Neural progenitor cell (in vitro differentiated cells): ENCODE results near the gene TSPAN18. TPM values are rescaled to one million over a fixed set of nuclear protein-coding genes. Genes with fewer than 3 reads are reported as not detected.

Experiments
- DNase-seq: peaks from one replicate; pipeline ENCODE4 v3.0.0-alpha.2; 2016; ENCODE audit warnings: low spot score
- H2AFZ ChIP-seq: fragments of 200-600 bp; sonication (generic); replicated peaks from 2 replicates; pipeline ENCODE4 v1.6.1; 2016; ENCODE audit warnings: antibody characterized with exemption
- H3F3A ChIP-seq: fragments of 200-600 bp; sonication (generic); 2 replicates; pipeline ENCODE4 v1.6.1; 2016; ENCODE audit warnings: antibody characterized with exemption, low read depth
- H3K27ac ChIP-seq: fragments of 200-600 bp; sonication (generic); 2 replicates; pipeline ENCODE4 v1.5.1; 2016; ENCODE audit warnings: mild to moderate bottlenecking
- H3K27me3 ChIP-seq: fragments of 200-600 bp; sonication (generic); 2 replicates; pipeline ENCODE4 v1.6.1; 2016; ENCODE audit warnings: mild to moderate bottlenecking, moderate library complexity
- H3K36me3 ChIP-seq: fragments of 200-600 bp; sonication (generic); 2 replicates; pipeline ENCODE4 v1.5.1; 2016
- H3K4me1 ChIP-seq: fragments of 200-600 bp; sonication (generic); 2 replicates; pipeline ENCODE4 v1.6.1; 2016; ENCODE audit warnings: mixed run types
- H3K4me2 ChIP-seq: fragments of 200-600 bp; sonication (generic); 2 replicates; pipeline ENCODE4 v1.6.1; 2016
- H3K4me3 ChIP-seq: fragments of 200-600 bp; sonication (generic); 2 replicates; pipeline ENCODE4 v1.5.1; 2016
- H3K79me2 ChIP-seq: fragments of 200-600 bp; sonication (generic); 2 replicates; pipeline ENCODE4 v1.6.1; 2016; ENCODE audit warnings: low read depth
- H3K9ac ChIP-seq: fragments of 200-600 bp; sonication (generic); 2 replicates; pipeline ENCODE4 v1.6.1; 2016
- H3K9me3 ChIP-seq: fragments of 200-600 bp; sonication (generic); 2 replicates; pipeline ENCODE4 v1.5.1; 2016; ENCODE audit warnings: low read depth
- H4K20me1 ChIP-seq: fragments of 200-600 bp; sonication (generic); 2 replicates; pipeline ENCODE4 v1.6.1; 2016; ENCODE audit warnings: low read depth
- H3K27ac Mint-ChIP-seq: 3 replicates; pipeline ENCODE4 v1.8.0; 2021; ENCODE audit warnings: mixed read lengths
- H3K27me3 Mint-ChIP-seq: 2 replicates; pipeline ENCODE4 v1.8.0; 2022; ENCODE audit warnings: low read depth, mild to moderate bottlenecking, inconsistent platforms, moderate library complexity, mixed read lengths; ENCODE audit not compliant: insufficient read depth
- H3K36me3 Mint-ChIP-seq: 3 replicates; pipeline ENCODE4 v1.8.0; 2021; ENCODE audit warnings: mixed read lengths
- H3K4me1 Mint-ChIP-seq: 3 replicates; pipeline ENCODE4 v1.8.0; 2021; ENCODE audit warnings: mixed read lengths
- H3K4me3 Mint-ChIP-seq: 3 replicates; pipeline ENCODE4 v1.8.0; 2021; ENCODE audit warnings: mild to moderate bottlenecking, moderate library complexity, mixed read lengths
- H3K9me3 Mint-ChIP-seq: 3 replicates; pipeline ENCODE4 v1.8.0; 2020; ENCODE audit warnings: mixed read lengths
- CTCF ChIP-seq: fragments of 200-600 bp; sonication (generic); IDR thresholded peaks from 2 replicates; pipeline ENCODE4 v1.5.1; 2017; ENCODE audit warnings: antibody characterized with exemption, mild to moderate bottlenecking
- EZH2 ChIP-seq: fragments of 200-600 bp; sonication (generic); IDR thresholded peaks from 2 replicates; pipeline ENCODE4 v1.6.1; 2017; ENCODE audit warnings: antibody characterized with exemption, mild to moderate bottlenecking, moderate library complexity
- EZH2phosphoT487 ChIP-seq: fragments of 200-600 bp; sonication (generic); IDR thresholded peaks from 2 replicates; pipeline ENCODE4 v1.6.1; 2017; ENCODE audit warnings: antibody characterized with exemption
- total RNA-seq: library from RNA; depleted of rRNA; stranded (reverse); fragments of >200 nt; gene quantifications from 2 replicates; pipeline ENCODE4 v1.2.3, GENCODE V29; 2015; ENCODE audit warnings: low replicate concordance

The TSPAN18 gene
- total RNA-seq, 1 donor from 2014 or later, result 16.5 TPM

- H3K27ac Mint-ChIP-seq, result peak overlapping the region; percentile 1
- Histone ChIP-seq H3K27me3 (peaks cover 5% of the 10 kb centered on the region), H3K27ac (peak overlapping the region; percentile 9), H3F3A (peaks cover 55% of the 10 kb centered on the region), H3K79me2 (peaks cover 49% of the 10 kb centered on the region), H3K4me2 (peak overlapping the region; percentile 92), H4K20me1 (peaks cover 44% of the 10 kb centered on the region), H3K36me3 (no peaks in the 10 kb centered on the region), H3K4me3 (peak overlapping the region; percentile 97), H2AFZ (no peak overlapping the region), H3K4me1 (peaks cover 66% of the 10 kb centered on the region), H3K9me3 (no peaks in the 10 kb centered on the region), H3K9ac (no peak overlapping the region)
- peaks cover 10% of the 10 kb centered on the region for H3K27me3 Mint-ChIP-seq
- peak overlapping the region; percentile 94 for H3K4me3 Mint-ChIP-seq
- H3K9me3 Mint-ChIP-seq, result no peaks in the 10 kb centered on the region
- TF ChIP-seq EZH2 (no peak), EZH2phosphoT487 (no peak), CTCF (no peak)
- peak; percentile 75 for DNase-seq
- H3K4me1 Mint-ChIP-seq, result peaks cover 70% of the 10 kb centered on the region
- H3K36me3 Mint-ChIP-seq, result peaks cover 18% of the 10 kb centered on the region
These were observed 1.7 kb downstream of the TSPAN18 start for GRCh38 chr11:44728491-44728910.

GRCh38 chr11:44729063-44729462, 2.3 kb downstream of the TSPAN18 start:
- TF ChIP-seq EZH2phosphoT487 (no peak), EZH2 (no peak), CTCF (no peak)
- H3K4me2 ChIP-seq, result peak overlapping the region; percentile 92
- peak overlapping the region; percentile 94 for H3K4me3 Mint-ChIP-seq

GRCh38 chr11:44729713-44730112, 3.0 kb downstream of the TSPAN18 start:
- H3K36me3 Mint-ChIP-seq, result peaks cover 18% of the 10 kb centered on the region
- H3K27me3 Mint-ChIP-seq, result peaks cover 10% of the 10 kb centered on the region
- H3F3A ChIP-seq, result peaks cover 50% of the 10 kb centered on the region
- H3K79me2 ChIP-seq, result peaks cover 61% of the 10 kb centered on the region
- H3K9me3 ChIP-seq, result no peaks in the 10 kb centered on the region
- no peak overlapping the region for H3K9ac ChIP-seq
- H3K4me3 ChIP-seq, result peak overlapping the region; percentile 97
- H3K4me1 Mint-ChIP-seq, result peaks cover 78% of the 10 kb centered on the region
- no peak overlapping the region for H3K27ac ChIP-seq
- no peak overlapping the region for H2AFZ ChIP-seq
- peak overlapping the region; percentile 94 for H3K4me3 Mint-ChIP-seq
- peaks cover 56% of the 10 kb centered on the region for H4K20me1 ChIP-seq
- H3K9me3 Mint-ChIP-seq, result no peaks in the 10 kb centered on the region
- no peak for DNase-seq
- no peaks in the 10 kb centered on the region for H3K36me3 ChIP-seq
- TF ChIP-seq EZH2phosphoT487, result no peak
- TF ChIP-seq CTCF, result no peak
- no peak for TF ChIP-seq EZH2
- H3K27me3 ChIP-seq, result no peaks in the 10 kb centered on the region
- peak overlapping the region; percentile 92 for H3K4me2 ChIP-seq
- peak overlapping the region; percentile 72 for H3K27ac Mint-ChIP-seq
- peaks cover 70% of the 10 kb centered on the region for H3K4me1 ChIP-seq

More at GRCh38 chr11:44729063-44729462, 2.3 kb downstream of the TSPAN18 start:
- peaks cover 49% of the 10 kb centered on the region for H4K20me1 ChIP-seq
- H3K4me1 ChIP-seq, result peaks cover 72% of the 10 kb centered on the region
- H3F3A ChIP-seq, result peaks cover 55% of the 10 kb centered on the region
- no peak overlapping the region for H3K9ac ChIP-seq
- H3K36me3 Mint-ChIP-seq, result peaks cover 18% of the 10 kb centered on the region
- H2AFZ ChIP-seq, result no peak overlapping the region
- H3K79me2 ChIP-seq, result peaks cover 54% of the 10 kb centered on the region
- H3K27me3 Mint-ChIP-seq, result peaks cover 10% of the 10 kb centered on the region
- H3K36me3 ChIP-seq, result no peaks in the 10 kb centered on the region
- H3K4me3 ChIP-seq, result peak overlapping the region; percentile 97
- H3K27me3 ChIP-seq, result peaks cover 5% of the 10 kb centered on the region
- no peaks in the 10 kb centered on the region for H3K9me3 Mint-ChIP-seq
- H3K4me1 Mint-ChIP-seq, result peaks cover 73% of the 10 kb centered on the region
- H3K27ac Mint-ChIP-seq, result peak overlapping the region; percentile 72
- H3K27ac ChIP-seq, result peak overlapping the region; percentile 55
- no peaks in the 10 kb centered on the region for H3K9me3 ChIP-seq
- peak; percentile 73 for DNase-seq
